HL-60/S4 treated with phorbol 12-myristate 13-acetate at 8.2 ng/mL for 4 days and 3 days (cell line): ENCODE measurements around the gene PCK1.

ENCODE experiments used
- in situ Hi-C: fragments of 300-500 bp; cut with MboI; formaldehyde crosslinking; loops from 2 replicates; pipeline ENCODE4 v1.15.0; 2022; ENCODE audit warnings: low sequenced_read_pairs

PCK1 gene

GRCh38 chr20:57617079-57617795 is 56.3 kb downstream of the PCK1 start:
- in situ Hi-C loops, result no loop called here
